K562 (cell line): ENCODE measurements around the gene GLRA2. TPM values are rescaled to one million over a fixed set of nuclear protein-coding genes. Genes with fewer than 3 reads are reported as not detected.

Experiments
- ATAC-seq: fragments of 200-7000 bp; cut with Tn5 transposase; 3 replicates; pipeline ENCODE4 v1.9.1; 2020; ENCODE audit warnings: moderate library complexity
- BruUV-seq: library from RNA; stranded (reverse); fragments of 400-500 nt; replicated peaks from 2 replicates; lab custom pipeline; 2021; lab: Mats Ljungman, UMichigan
- CTCF ChIA-PET: fragments of 300-600 bp; formaldehyde crosslinking; extraction: SDS; loops from one replicate; lab custom pipeline; 2021; ENCODE audit warnings: low intra/inter-chr PET ratio; lab: Yijun Ruan, JAX
- POLR2A ChIA-PET: fragments of 300-600, 350-650 bp; sonication (Branson Sonifier 250); formaldehyde crosslinking; extraction: SDS; loops from one replicate; lab custom pipeline; 2021; ENCODE audit warnings: antibody characterized with exemption, inconsistent platforms; lab: Yijun Ruan, JAX
- DNase-seq, 4 experiments: peaks; one replicate each; pipeline versions ENCODE4 v3.0.0 to v3.0.0-alpha.2; 2011 to 2018; ENCODE audit warnings: low spot score in 3 of 4, mixed read lengths in 3 of 4; ENCODE audit errors: extremely low read depth in 1 of 4
- FAIRE-seq: peaks from 2 replicates; lab custom pipeline; 2011; peaks lifted over from hg19 to GRCh38; lab: Jason Lieb, UNC
- H2AFZ ChIP-seq: 2 replicates; pipeline ENCODE4 v1.6.0; 2011; ENCODE audit warnings: low read depth, low read length, control low read depth, inconsistent platforms
- H3K27ac ChIP-seq: fragments of 200-600 bp; 3 replicates; pipeline ENCODE4 v1.8.0; 2011; ENCODE audit warnings: low read depth, mild to moderate bottlenecking, control low read depth, inconsistent platforms, low read length, moderate library complexity, mixed read lengths; ENCODE audit errors: extremely low read depth
- H3K27me3 ChIP-seq, 2 experiments: fragments of 300-600 bp in 1 of 2; 2 replicates in 1 of 2; 3 replicates in 1 of 2; pipeline versions ENCODE4 v1.6.0 to v1.8.0; 2011; ENCODE audit warnings: inconsistent platforms in 2 of 2, low read length in 2 of 2, mild to moderate bottlenecking in 1 of 2, mixed read lengths in 1 of 2, moderate library complexity in 1 of 2; ENCODE audit not compliant: control insufficient read depth in 2 of 2, insufficient read depth in 2 of 2
- H3K36me3 ChIP-seq: fragments of 300-600 bp; 3 replicates; pipeline ENCODE4 v1.8.0; 2011; ENCODE audit warnings: mild to moderate bottlenecking, low read length, inconsistent platforms; ENCODE audit not compliant: control insufficient read depth, insufficient read depth
- H3K4me1 ChIP-seq, 2 experiments: fragments of 200-600 bp in 1 of 2; replicated peaks in 1 of 2; 2 replicates in 1 of 2; 3 replicates in 1 of 2; pipeline versions ENCODE4 v1.5.1 to v1.8.0; 2011; ENCODE audit warnings: inconsistent platforms in 2 of 2, low read length in 2 of 2, mild to moderate bottlenecking in 1 of 2, mixed read lengths in 1 of 2, moderate library complexity in 1 of 2; ENCODE audit not compliant: control insufficient read depth in 2 of 2, insufficient read depth in 2 of 2
- H3K4me2 ChIP-seq: 2 replicates; pipeline ENCODE4 v1.6.1; 2011; ENCODE audit warnings: low read length, control low read depth, inconsistent platforms, mixed read lengths; ENCODE audit not compliant: insufficient read depth
- H3K4me3 ChIP-seq: fragments of 200-600 bp; sonication (generic), shearing (Covaris generic); 2 replicates; pipeline ENCODE4 v1.5.1; 2016; ENCODE audit warnings: control low read depth, inconsistent platforms
- H3K79me2 ChIP-seq: fragments of 200-600 bp; 3 replicates; pipeline ENCODE4 v1.8.0; 2011; ENCODE audit warnings: low read length, inconsistent platforms; ENCODE audit not compliant: control insufficient read depth, insufficient read depth
- H3K9ac ChIP-seq, 2 experiments: 2 replicates each; pipeline versions ENCODE4 v1.6.0 to v1.6.1; 2011; ENCODE audit warnings: low read depth in 2 of 2, low read length in 2 of 2, control low read depth in 1 of 2, inconsistent platforms in 1 of 2, mild to moderate bottlenecking in 1 of 2, mixed read lengths in 1 of 2; ENCODE audit not compliant: insufficient read depth in 1 of 2
- H3K9me1 ChIP-seq: one replicate; pipeline ENCODE4 v1.6.0; 2011; ENCODE audit warnings: inconsistent platforms, mild to moderate bottlenecking, low read length, moderate library complexity; ENCODE audit not compliant: control insufficient read depth, insufficient read depth
- H3K9me3 ChIP-seq: replicated peaks from 2 replicates; pipeline ENCODE4 v1.5.1; 2011; ENCODE audit warnings: low read depth, low read length, inconsistent platforms; ENCODE audit not compliant: control insufficient read depth, insufficient read depth
- H4K20me1 ChIP-seq: replicated peaks from 2 replicates; pipeline ENCODE4 v1.6.1; 2011; ENCODE audit warnings: low read length, inconsistent platforms, mixed read lengths; ENCODE audit not compliant: control insufficient read depth, insufficient read depth
- BRD9 ChIP-seq: fragments of 450-650 bp; IDR thresholded peaks from 2 replicates; pipeline ENCODE4 v1.6.1; 2018; ENCODE audit warnings: low read depth; ENCODE audit not compliant: partially characterized antibody
- EP300 ChIP-seq: IDR thresholded peaks from 2 replicates; pipeline ENCODE4 v1.6.1; 2012; ENCODE audit warnings: low read length, improper control_type of control experiment
- GATA2 ChIP-seq: sonication (generic); formaldehyde crosslinking; IDR thresholded peaks from 2 replicates; pipeline ENCODE4 v1.4.0; 2020; ENCODE audit warnings: mild to moderate bottlenecking, missing genetic modification reagents
- KAT2B ChIP-seq: IDR thresholded peaks from one replicate; pipeline ENCODE4 v1.6.1; 2012; ENCODE audit warnings: low read depth, mild to moderate bottlenecking, control low read depth, inconsistent platforms, low read length, moderate library complexity
- PPARD ChIP-seq: fragments of 250-450 bp; sonication (Bioruptor Pico); IDR thresholded peaks from 2 replicates; pipeline ENCODE4 v1.8.0; 2022; ENCODE audit warnings: inconsistent platforms, mild to moderate bottlenecking, moderate library complexity
- THAP12 ChIP-seq: fragments of 250-450 bp; sonication (Bioruptor Pico); IDR thresholded peaks from 2 replicates; pipeline ENCODE4 v1.9.0; 2021; ENCODE audit warnings: mild to moderate bottlenecking, inconsistent platforms
- ZNF384 ChIP-seq: IDR thresholded peaks from 2 replicates; pipeline ENCODE4 v1.6.1; 2012; ENCODE audit warnings: low read depth, low read length, improper control_type of control experiment
- ZNF395 ChIP-seq: fragments of 200-800 bp; sonication (Bioruptor generic); IDR thresholded peaks from 2 replicates; pipeline ENCODE4 v1.6.1; 2017; ENCODE audit warnings: missing genetic modification characterization, missing compliant biosample characterization
- ZNF398 ChIP-seq: fragments of 250-450 bp; sonication (Bioruptor Pico); IDR thresholded peaks from 2 replicates; pipeline ENCODE4 v1.8.0; 2021; ENCODE audit warnings: moderate library complexity, mild to moderate bottlenecking, inconsistent platforms
- WGBS: fragments of 100-300 bp; shearing (Covaris generic); methylation state at CpG from one replicate; pipeline ENCODE4 v1.1.6; 2016; ENCODE audit warnings: low coverage, mixed read lengths; ENCODE audit not compliant: insufficient coverage; ENCODE audit errors: missing lambda C conversion rate; 5-methylcytosine and 5-hydroxymethylcytosine counted together
- in situ Hi-C: fragments of 300-500 bp; cut with MboI; formaldehyde crosslinking; loops from 4 replicates; pipeline ENCODE4 v1.15.0; 2018; ENCODE audit warnings: inconsistent platforms, mixed read lengths
- intact Hi-C: fragments of 100-400 bp; cut with micrococcal nuclease; formaldehyde crosslinking; loops from 2 replicates; pipeline ENCODE4 v1.14.2; 2022
- polyA plus RNA-seq, 8 experiments: library from polyadenylated mRNA; depleted of rRNA in 4 of 8; stranded (reverse) in 5 of 8; unstranded in 3 of 8; fragments of >200 nt; fragmentation: Nextera tagmentation in 2 of 8; fragmentation: Illumina TruSeq in 1 of 8; extraction: Ambion mirVana in 2 of 8; extraction: Trizol in 1 of 8; gene quantifications; 2 replicates each; pipeline versions ENCODE4 v1.2.1 to v1.2.3, GENCODE V29; 2011 to 2014; ENCODE audit warnings: inconsistent platforms in 1 of 8, missing spikeins in 1 of 8
- total RNA-seq, 7 experiments: library from RNA; depleted of rRNA in 6 of 7; stranded (reverse); fragments of >200 nt in 6 of 7; fragmentation: Illumina TruSeq in 2 of 7; extraction: Trizol in 2 of 7; gene quantifications; 2 replicates each; pipeline versions ENCODE4 v1.2.1 to v1.2.3, GENCODE V29; 2011 to 2021; ENCODE audit warnings: low replicate concordance in 1 of 7

The GLRA2 gene
- total and polyA plus RNA-seq, 9 of the 15 experiments (the other 6 are each of a cell fraction or from before 2014, with no cell fraction given) = not detected

- TF ChIP-seq BRD9 (no peak), PPARD (no peak), ZNF395 (CRISPR knock-in tag) (no peak), GATA2 (CRISPR knock-in tag) (no peak), EP300 (no peak), ZNF384 (no peak), ZNF398 (CRISPR knock-in tag) (no peak), THAP12 (CRISPR knock-in tag) (no peak), KAT2B (no peak)
- BruUV-seq = no TSS peak
Measured at GRCh38 chrX:14718403-14718802, 189.1 kb downstream of the GLRA2 start.

More at GRCh38 chrX:14718403-14718802, 189.1 kb downstream of the GLRA2 start:
- H3K9me3 ChIP-seq = no peaks in the 10 kb centered on the region
- no peaks in the 10 kb centered on the region for H4K20me1 ChIP-seq
- intact Hi-C loops = no loop called here
- H3K27ac ChIP-seq = no peak overlapping the region
- CTCF ChIA-PET = no interaction called here
- no peak overlapping the region for H3K9ac ChIP-seq
- in situ Hi-C loops = no loop called here
- DNase-seq = no peak
- ATAC-seq = no peak
- POLR2A ChIA-PET = no interaction called here
- no peak overlapping the region for H2AFZ ChIP-seq
- no peaks in the 10 kb centered on the region for H3K4me1 ChIP-seq
- no peaks in the 10 kb centered on the region for H3K27me3 ChIP-seq
- WGBS = 0% methylated on average over 2 of the region's 2 CpGs
- H3K4me2 ChIP-seq = no peak overlapping the region
- no peak overlapping the region for H3K4me3 ChIP-seq
- H3K79me2 ChIP-seq = no peaks in the 10 kb centered on the region
- H3K36me3 ChIP-seq = no peaks in the 10 kb centered on the region
- H3K9me1 ChIP-seq = no peaks in the 10 kb centered on the region
- FAIRE-seq = no peak
